ENCODE data around the gene MYO1B. TPM values are rescaled to one million over a fixed set of nuclear protein-coding genes. Genes with fewer than 3 reads are reported as not detected.
A peak's percentile ranks its signal among the peaks of the same experiment; 100 is the strongest.

The MYO1B gene
- total and polyA plus RNA-seq, 8 donors: 136 to 305 (median 197) TPM

DNA sequence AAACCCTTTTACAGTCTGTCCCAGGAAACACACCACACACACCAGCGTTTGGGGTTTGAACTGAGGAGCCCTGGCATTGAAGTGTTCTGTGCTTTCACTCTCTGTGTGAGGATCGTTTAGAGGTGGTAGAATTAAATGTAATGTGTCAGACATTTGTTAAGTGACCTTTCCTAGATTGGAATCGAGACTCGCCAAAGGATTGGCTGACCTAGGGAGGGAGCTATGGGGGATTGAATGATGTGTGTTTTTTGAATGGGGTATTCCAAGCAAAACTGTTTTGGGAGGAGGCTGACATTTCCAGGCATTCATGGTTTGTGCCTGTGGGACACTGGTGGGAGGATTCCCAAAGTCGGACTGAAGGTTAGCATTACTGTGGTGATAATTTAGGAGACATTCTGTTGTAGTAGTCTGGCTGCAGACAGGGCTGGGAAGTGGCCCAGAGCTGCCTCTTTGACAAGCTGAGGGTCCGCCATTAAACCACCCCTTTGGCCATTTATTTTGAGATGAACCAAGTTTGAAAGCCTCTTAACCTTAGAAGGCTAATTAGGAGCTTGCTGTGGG, 1.7 kb downstream of the MYO1B start:
- Histone ChIP-seq H3K27me3 (peaks cover 2 to 32% of the 10 kb centered on the region in 2 donors), H3K27ac (peak overlapping the region; percentile 90), H3K9me3 (no peaks in the 10 kb centered on the region), H3K36me3 (no peaks in the 10 kb centered on the region), H3K4me3 (peak overlapping the region; percentile 68 to 70), H3K4me1 (peaks cover 27 to 52% of the 10 kb centered on the region in 2 donors)
- intact Hi-C loops (cut with DNase I): no loop called here
- ATAC-seq: no peak
- TF ChIP-seq CTCF (IDR thresholded peaks at IDR 0.05): no peak
- no peak for DNase-seq

DNA sequence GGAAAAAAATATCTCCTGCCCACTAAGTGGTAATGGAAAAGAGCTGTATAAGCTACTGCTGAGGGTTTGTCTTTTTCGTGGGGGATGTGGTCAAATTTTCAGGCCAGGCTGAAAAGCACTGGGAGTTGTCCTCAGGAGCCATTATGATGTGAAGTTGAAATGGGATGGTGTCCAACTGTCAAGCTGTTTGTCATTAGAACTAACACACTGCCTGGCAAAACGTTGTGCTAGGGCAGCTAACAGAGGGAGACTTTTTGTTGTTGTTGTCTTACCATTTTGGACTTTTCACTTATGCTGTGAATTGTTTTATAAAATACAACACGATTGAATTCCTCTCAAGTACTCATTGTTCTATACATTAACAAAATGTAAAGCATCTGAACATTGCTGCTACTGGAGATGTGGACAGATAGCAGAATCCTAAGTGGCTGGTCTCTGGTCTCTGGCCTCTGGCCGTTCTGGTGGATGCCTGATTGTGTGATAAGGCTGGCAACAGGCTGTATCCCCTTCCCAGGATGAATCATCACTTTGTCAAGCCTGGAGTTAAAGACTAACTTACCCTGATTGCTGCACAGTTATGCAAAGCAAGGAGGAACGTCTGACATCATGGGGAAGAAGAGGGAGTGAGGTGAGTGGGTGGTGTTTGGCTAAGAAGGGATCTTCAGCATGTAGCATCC, 2.3 kb downstream of the MYO1B start:
- H3K4me3 ChIP-seq: peak overlapping the region; percentile 2 to 68
- TF ChIP-seq CTCF (IDR thresholded peaks at IDR 0.05): no peak
- ATAC-seq (peak; percentile 35), DNase-seq (peak in 2 of 4 donors; percentile 51 to 65)
- peak overlapping the region; percentile 90 for H3K27ac ChIP-seq
- peaks cover 2 to 32% of the 10 kb centered on the region in 2 donors for H3K27me3 ChIP-seq
- peaks cover 27 to 53% of the 10 kb centered on the region in 2 donors for H3K4me1 ChIP-seq
- no peaks in the 10 kb centered on the region for H3K9me3 ChIP-seq
- intact Hi-C loops (cut with DNase I): no loop called here
- H3K36me3 ChIP-seq: no peaks in the 10 kb centered on the region

DNA sequence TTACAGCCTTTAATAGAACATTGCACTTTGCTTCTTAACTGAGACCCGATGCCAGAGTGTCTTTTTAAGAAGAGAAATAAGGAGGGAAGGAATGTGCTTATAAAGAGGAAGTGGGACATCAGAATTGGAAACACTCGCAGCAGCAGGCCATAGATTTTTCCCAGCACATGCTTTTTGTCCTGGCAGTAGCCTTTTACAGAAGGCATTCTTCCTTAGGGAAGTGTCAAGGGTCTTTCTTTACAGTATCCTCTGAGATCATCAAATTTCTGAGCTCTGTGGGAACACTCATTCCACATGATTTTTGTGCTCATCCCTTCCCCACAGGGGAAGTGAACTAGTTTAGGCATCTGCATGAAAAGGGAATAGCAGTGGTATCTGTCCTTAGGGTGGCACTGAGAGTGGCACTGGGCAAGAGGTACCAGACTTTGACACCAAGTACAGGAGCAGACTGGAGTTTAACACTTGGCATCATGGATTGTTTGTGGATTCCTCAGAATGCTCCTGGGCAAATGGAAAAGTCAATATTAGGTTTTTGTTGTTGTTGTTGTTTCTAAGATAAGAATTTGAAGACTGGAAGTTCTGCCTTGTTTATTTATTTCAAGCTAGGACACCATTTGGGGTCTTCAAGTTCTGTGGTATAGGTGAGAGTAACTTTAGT, 4.1 kb downstream of the MYO1B start:
- TF ChIP-seq CTCF (IDR thresholded peaks at IDR 0.05): no peak
- H3K4me3 ChIP-seq: no peak overlapping the region
- peaks cover 2 to 28% of the 10 kb centered on the region in 2 donors for H3K27me3 ChIP-seq
- H3K36me3 ChIP-seq: no peaks in the 10 kb centered on the region
- H3K4me1 ChIP-seq: peaks cover 27 to 59% of the 10 kb centered on the region in 2 donors
- H3K27ac ChIP-seq: peak overlapping the region in 1 of 2 donors; percentile 90
- DNase-seq (no peak), ATAC-seq (no peak)
- no peaks in the 10 kb centered on the region for H3K9me3 ChIP-seq
- intact Hi-C loops (cut with DNase I): no loop called here

- Histone ChIP-seq H3K27me3 (peaks cover 0 to 17% of the 10 kb centered on the region in 2 donors), H3K9me3 (no peaks in the 10 kb centered on the region), H3K36me3 (no peaks in the 10 kb centered on the region), H3K27ac (no peak overlapping the region), H3K4me3 (no peak overlapping the region), H3K4me1 (peaks cover 27 to 53% of the 10 kb centered on the region in 2 donors)
- intact Hi-C loops (cut with DNase I): no loop called here
- ATAC-seq (no peak), DNase-seq (no peak)
- TF ChIP-seq CTCF (IDR thresholded peaks at IDR 0.05): no peak
Observed at GRCh38 chr2:191250400-191250799, 5.2 kb downstream of the MYO1B start.

DNA sequence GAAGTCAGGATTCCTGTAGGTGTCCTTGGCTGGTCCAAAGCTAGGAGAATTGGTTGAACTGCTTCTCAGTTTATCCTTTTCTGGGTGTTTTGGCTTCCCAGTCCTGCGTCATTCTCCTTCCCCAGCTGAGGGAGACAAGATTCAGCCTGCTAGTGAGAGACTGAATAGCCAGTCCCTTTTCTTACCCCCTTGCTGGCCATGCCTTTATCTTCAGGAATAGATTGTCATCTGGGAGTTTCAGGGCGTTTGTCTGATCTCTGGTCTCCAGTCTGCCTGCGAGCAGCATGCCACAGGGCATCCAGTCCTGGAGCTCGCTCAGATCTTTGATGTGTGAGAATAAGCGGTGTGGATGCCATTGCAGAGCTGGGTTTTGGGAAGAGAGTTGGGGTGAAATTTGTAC, 5.8 kb downstream of the MYO1B start:
- H3K9me3 ChIP-seq: no peaks in the 10 kb centered on the region
- H3K36me3 ChIP-seq: no peaks in the 10 kb centered on the region
- no peak overlapping the region for H3K27ac ChIP-seq
- TF ChIP-seq CTCF (IDR thresholded peaks at IDR 0.05): no peak
- intact Hi-C loops (cut with DNase I): no loop called here
- peaks cover 32 to 48% of the 10 kb centered on the region in 2 donors for H3K4me1 ChIP-seq
- H3K27me3 ChIP-seq: peaks cover 0 to 11% of the 10 kb centered on the region in 2 donors
- ATAC-seq (no peak), DNase-seq (no peak)
- H3K4me3 ChIP-seq: no peak overlapping the region

Data from left lung (tissue), 10 donors.